Lower leg skin (tissue), 4 donors: Measurements from ENCODE around the gene MOB3A. TPM values are rescaled to one million over a fixed set of nuclear protein-coding genes. Genes with fewer than 3 reads are reported as not detected.
"Not testable (repeated sequence)": the region's sequence is repeated elsewhere in the genome, so short reads cannot be mapped to it uniquely, and the experiment has no call there.

Source experiments
- DNase-seq, 2 donors: peaks; one replicate each; pipeline ENCODE4 v3.0.0-alpha.2; 2019; ENCODE audit warnings: low spot score in 2 of 2
- H3K4me3 ChIP-seq: fragments of 200-600 bp; sonication (generic); 2 replicates; pipeline ENCODE4 v1.5.1; 2017; ENCODE audit warnings: mild to moderate bottlenecking, low read depth; ENCODE audit not compliant: poor library complexity, severe bottlenecking
- POLR2A ChIP-seq, 2 donors: fragments of 450-650 bp; IDR thresholded peaks; one replicate each; pipeline ENCODE4 v1.6.1; 2016 to 2017; ENCODE audit warnings: antibody characterized with exemption in 2 of 2, mild to moderate bottlenecking in 1 of 2, moderate library complexity in 1 of 2
- WGBS, 2 donors: methylation state at CpG; one replicate each; pipeline ENCODE4 v1.1.5; 2018; 5-methylcytosine and 5-hydroxymethylcytosine counted together
- intact Hi-C: fragments of 100-400 bp; cut with DNase I; formaldehyde crosslinking; loops from one replicate; pipeline ENCODE4 v1.15.0; 2023; ENCODE audit warnings: low total_unique reads
- total RNA-seq, 4 donors: library from RNA; depleted of rRNA; stranded (reverse); fragments of >200 nt; gene quantifications; one replicate each; pipeline ENCODE4 v1.1.0, GENCODE V29; 2016
- TF ChIP-seq, protein P1 (sequence below), 3 donors: fragments of 450-650 bp; IDR thresholded peaks; one replicate each; pipeline ENCODE4 v1.5.1; 2016; ENCODE audit warnings: antibody characterized with exemption in 3 of 3, mild to moderate bottlenecking in 3 of 3, moderate library complexity in 2 of 3

Gene MOB3A
- total RNA-seq, 4 donors from 2014 or later = 26.4 to 46.0 (median 34.5) TPM

DNA sequence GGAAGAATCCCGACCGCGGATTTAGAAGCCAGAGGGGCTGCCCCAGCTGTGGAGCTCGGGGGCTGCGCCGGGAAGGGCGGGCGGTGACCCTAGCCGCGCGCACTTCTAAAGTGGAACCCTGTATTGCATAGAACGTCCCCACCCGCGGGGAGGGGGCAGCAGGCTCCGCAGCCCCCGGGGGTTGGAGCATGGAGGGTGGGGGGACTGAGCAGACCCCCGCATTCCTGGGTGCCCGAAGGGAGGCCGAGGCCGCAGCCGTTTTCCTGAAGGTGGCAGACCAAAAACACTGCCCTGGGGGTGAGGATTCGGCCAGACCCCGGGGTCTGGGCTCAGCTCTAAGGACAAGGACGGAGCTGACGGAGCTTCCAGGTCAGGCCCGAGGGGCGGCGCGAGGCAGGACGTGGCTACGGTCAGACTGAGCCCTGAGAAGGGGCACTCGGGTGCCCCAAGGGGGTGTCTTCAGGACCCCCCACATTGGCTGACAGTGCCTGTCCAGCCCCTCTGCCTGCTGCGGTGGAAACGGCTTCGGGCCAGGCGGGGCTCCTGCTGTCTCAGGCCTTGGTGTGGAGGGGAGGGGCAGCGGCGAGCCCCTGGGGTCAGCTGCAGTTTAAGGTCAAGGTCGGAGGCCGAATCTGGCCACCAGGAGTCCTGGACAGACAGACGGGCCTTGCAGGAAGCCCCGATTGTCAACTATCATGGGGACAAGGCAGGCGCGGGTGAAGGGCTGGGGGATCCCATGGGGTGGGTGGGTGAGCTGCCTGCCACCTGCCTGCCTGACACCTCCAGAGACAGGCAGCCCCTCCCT lies 57.6 kb downstream of the MOB3A start:
- 88 to 90% methylated on average over 38 to 40 of the region's 44 CpGs for WGBS, 2 donors
- peak in 1 of 2 donors; percentile 13 for DNase-seq
- TF ChIP-seq, protein P1, sequence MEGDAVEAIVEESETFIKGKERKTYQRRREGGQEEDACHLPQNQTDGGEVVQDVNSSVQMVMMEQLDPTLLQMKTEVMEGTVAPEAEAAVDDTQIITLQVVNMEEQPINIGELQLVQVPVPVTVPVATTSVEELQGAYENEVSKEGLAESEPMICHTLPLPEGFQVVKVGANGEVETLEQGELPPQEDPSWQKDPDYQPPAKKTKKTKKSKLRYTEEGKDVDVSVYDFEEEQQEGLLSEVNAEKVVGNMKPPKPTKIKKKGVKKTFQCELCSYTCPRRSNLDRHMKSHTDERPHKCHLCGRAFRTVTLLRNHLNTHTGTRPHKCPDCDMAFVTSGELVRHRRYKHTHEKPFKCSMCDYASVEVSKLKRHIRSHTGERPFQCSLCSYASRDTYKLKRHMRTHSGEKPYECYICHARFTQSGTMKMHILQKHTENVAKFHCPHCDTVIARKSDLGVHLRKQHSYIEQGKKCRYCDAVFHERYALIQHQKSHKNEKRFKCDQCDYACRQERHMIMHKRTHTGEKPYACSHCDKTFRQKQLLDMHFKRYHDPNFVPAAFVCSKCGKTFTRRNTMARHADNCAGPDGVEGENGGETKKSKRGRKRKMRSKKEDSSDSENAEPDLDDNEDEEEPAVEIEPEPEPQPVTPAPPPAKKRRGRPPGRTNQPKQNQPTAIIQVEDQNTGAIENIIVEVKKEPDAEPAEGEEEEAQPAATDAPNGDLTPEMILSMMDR (IDR thresholded peaks at IDR 0.05) = no peak
- TF ChIP-seq POLR2A (IDR thresholded peaks at IDR 0.05) = no peak
- intact Hi-C loops = no loop called here
- H3K4me3 ChIP-seq = no peak overlapping the region

DNA sequence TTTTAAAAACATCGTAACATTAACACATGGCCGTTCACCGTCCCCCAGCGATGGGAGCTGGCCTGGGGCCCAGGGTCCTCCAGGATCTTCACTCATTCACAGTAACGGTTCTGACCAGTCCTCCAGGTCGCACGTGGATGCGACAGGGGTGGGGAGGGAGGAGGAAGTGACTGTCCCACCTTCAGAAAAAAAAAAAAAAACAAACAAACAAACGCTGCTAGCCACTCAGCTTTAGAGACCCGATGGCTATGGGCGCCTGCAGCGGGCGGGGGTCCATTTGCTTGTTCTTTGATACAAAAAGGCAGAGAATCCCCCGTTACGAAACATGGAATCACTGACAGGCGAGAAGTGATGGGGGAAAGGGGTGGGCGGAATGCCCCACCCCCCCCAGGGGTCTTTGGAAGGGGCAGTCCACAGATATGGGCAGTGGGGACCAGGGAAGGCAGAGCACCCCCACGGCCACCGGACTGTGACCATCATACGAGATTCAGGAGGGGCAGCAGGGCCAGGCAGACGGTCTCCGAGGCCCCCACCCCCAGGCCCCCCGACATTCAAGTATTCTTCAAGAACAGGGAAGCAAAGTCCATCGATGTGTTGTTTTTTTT lies 58.4 kb downstream of the MOB3A start:
- no peak for DNase-seq
- no peak overlapping the region for H3K4me3 ChIP-seq
- TF ChIP-seq POLR2A (IDR thresholded peaks at IDR 0.05) = no peak
- TF ChIP-seq, protein P1 (IDR thresholded peaks at IDR 0.05) = no peak
- WGBS, 2 donors = 72 to 80% methylated on average over 23 to 24 of the region's 24 CpGs
- intact Hi-C loops = no loop called here

DNA sequence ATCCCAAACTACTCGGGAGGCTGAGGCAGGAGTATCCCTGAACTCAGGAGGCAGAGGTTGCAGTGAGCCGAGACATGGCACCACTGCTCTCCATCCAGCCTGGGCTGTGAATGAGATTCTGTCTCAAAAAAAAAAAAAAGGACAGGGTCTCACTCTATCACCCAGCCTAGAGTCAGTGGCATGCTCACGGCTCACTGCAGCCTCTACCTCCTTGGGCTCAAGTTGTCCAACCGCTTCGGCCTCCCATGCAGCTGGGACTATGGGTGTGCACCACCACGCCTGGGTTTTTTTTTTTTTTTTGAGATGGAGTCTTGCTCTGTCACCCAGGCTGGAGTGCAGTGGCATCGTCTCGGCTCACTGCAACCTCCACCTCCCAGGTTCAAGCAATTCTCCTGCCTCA lies 59.7 kb downstream of the MOB3A start:
- no peak for DNase-seq
- no peak overlapping the region for H3K4me3 ChIP-seq
- intact Hi-C loops = no loop called here
- no peak for TF ChIP-seq POLR2A (IDR thresholded peaks at IDR 0.05)
- WGBS, 2 donors = 79 to 91% methylated on average over 8 of the region's 8 CpGs

DNA sequence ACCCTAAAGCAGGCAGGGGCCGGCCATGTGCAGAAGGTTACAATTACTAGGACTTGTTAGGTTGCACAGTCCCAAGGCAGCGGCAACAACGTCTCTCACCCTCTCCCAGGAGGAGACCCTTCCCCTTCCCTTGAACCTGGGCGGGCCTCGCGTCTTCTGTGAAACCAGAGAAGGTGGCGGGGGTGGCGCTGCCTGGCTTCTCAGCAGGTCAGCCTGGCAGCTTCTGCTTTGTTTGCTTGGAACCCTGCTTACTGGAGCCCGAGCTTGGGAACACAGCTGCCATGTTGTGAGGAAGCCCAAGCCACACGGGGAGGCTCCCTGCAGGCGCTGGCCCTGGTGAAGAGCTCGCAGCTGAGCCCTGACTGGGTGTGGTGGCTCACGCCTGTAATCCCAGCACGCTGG lies 60.5 kb downstream of the MOB3A start:
- 75 to 78% methylated on average over 14 of the region's 14 CpGs for WGBS, 2 donors
- no peak for TF ChIP-seq POLR2A (IDR thresholded peaks at IDR 0.05)
- TF ChIP-seq, protein P1 (IDR thresholded peaks at IDR 0.05) = no peak
- no peak overlapping the region for H3K4me3 ChIP-seq
- intact Hi-C loops = no loop called here
- no peak for DNase-seq

DNA sequence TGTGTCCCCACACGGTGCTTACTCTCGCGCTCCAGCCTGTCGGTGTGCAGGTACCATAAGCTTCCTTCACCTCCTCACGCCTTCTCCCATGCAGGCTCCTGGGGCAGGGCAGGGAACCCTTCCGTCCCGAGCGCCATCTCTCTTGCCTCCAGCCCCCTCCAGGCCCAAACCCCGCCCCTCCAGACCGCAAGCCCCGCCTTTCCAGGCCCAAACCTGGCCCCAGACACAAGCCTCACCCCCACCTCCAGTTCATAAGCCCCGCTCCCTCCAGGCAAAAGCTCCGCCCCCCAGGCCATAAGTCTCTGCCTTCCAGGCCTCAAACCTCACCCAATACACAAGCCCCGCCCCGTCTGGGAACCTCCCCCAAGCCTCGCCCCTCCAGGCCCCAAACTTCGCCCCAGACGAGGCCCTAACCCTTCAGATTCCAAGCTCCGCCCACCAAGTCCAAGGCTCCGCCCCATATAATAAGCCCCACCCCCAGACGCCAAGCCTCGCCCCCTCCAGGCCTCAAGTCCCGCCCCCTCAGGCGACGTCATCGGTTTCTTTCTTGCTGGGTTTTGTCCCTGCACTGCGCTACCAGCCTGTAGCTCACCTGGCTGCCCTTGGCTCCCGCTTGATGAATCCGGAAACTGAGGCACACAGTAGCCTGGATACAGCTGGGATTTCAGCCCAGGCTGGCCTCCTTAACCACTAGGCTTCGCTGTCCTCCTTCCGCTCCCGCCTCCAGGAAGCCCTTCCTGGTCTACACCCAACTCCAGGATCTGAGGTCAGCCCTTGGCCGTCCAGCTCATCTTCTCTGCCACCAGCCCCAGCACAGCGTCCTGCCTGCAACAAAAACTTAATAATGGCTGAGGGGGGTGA lies 61.2 kb downstream of the MOB3A start:
- no peak for TF ChIP-seq POLR2A (IDR thresholded peaks at IDR 0.05)
- TF ChIP-seq, protein P1 (IDR thresholded peaks at IDR 0.05) = no peak
- no peak overlapping the region for H3K4me3 ChIP-seq
- WGBS, 2 donors = 33 to 42% methylated on average over 34 of the region's 34 CpGs
- intact Hi-C loops = no loop called here
- peak in 1 of 2 donors; percentile 91 for DNase-seq

GRCh38 chr19:2034253-2034652 lies 61.9 kb downstream of the MOB3A start:
- 84 to 86% methylated on average over 15 of the region's 15 CpGs for WGBS, 2 donors
- intact Hi-C loops, H3K4me3 ChIP-seq, DNase-seq: not testable (repeated sequence)
